Stimulated activated CD4-positive, alpha-beta T cell treated with anti-CD3 and anti-CD28 coated beads, Interleukin-1b, Interleukin-23, amount 100 ng/mL, for 1 hour (primary cell): Measurements from ENCODE around the gene GPHB5.
"Not testable (repeated sequence)": the region's sequence is repeated elsewhere in the genome, so short reads cannot be mapped to it uniquely, and the experiment has no call there.

Experiments used
- DNase-seq, 2 donors: peaks; one replicate each; pipeline ENCODE4 v3.0.0-alpha.2; 2020; ENCODE audit warnings: low read depth in 2 of 2

The GPHB5 gene, protein sequence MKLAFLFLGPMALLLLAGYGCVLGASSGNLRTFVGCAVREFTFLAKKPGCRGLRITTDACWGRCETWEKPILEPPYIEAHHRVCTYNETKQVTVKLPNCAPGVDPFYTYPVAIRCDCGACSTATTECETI

DNA sequence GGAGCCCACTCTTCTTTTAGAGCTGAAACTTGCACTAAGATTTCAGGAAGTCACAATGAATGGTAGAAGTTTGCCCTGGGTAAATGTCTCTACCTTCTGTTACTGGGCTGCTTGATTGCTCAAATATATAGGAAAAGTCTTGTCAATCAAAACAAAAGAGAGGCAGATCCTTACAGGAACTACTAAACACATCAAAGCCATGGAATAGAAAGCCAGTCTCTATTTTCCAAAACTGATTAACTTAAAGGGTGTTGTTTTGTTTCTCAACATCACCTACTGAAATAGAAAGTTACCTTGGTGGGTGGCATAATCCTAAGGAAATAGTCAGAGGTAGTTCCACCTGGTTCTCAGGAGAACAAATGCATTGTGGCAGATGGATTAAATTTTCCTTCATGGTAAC lies at the start of gene GPHB5:
Gene GPHB5, minus strand, starts transcription at position 101 of the 400 bp plus-strand sequence. CDS start 1,086 bp downstream, outside the sequence.
- no peak for DNase-seq

DNA sequence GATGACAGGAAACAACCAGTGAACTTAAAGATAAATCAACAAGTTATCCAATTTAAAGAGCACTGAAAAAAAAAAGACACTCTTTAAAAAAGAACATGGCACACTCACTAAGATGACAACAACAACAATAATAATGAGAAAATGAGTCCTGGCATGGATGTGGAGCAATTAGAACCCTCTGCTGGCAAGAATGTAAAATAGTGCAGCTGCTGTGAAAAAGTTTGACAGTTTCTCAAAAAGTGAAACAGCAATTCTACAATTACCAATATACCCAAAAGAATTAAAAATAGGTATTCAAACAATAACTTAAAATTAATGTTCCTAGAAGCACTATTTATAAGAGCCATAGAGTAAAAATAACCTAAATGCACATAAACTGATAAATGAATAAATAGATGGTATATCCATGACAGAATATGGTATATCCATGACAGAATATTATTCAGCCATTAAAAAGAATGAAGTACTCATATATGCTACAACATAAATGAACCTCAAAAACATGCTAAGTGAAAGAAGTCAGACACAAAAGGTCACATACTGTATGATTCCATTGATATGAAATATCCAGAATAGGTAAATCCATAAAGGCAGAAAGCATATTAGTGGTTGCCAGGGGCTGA lies 49.1 kb upstream of the GPHB5 start:
- no peak for DNase-seq

DNA sequence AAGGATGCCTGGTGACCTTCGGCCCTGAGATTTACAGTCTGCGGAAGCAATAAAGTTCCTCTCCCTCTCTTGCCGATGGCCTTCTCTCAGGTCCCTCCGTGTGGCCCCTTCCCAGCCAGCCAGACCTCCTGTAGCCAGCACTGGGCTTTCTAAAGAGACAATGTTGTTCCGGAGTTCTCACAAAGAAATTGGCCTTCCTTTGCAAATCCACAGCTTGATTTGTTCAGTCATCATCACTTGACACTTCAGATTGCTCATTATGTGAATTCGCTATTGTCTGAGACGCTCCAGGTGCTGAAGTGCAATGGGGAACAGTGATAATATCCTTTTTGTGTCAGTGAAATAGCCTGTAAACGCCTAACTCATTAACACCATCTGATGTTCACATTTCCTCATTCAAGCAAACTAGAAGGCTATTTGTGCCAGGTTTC lies 43.7 kb upstream of the GPHB5 start:
- no peak for DNase-seq

DNA sequence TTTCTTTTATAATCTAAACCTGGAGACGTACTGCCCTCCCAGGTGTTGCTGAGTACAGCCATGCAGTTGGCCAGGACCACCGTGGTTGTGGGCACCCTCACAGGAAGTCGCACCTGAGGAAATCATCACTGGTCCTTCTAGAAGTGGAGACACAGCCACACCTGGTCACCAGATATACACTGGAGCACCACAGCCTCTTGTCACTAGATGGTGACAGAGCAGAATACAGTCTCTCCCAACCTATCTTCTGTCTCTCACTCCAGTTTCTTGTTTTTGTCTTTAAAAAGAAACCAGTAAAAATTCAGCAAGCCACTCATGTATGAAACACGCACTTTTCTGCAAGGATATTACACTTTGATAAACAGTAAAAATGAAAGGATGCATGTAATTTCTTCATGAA lies 43.1 kb upstream of the GPHB5 start:
- no peak for DNase-seq

DNA sequence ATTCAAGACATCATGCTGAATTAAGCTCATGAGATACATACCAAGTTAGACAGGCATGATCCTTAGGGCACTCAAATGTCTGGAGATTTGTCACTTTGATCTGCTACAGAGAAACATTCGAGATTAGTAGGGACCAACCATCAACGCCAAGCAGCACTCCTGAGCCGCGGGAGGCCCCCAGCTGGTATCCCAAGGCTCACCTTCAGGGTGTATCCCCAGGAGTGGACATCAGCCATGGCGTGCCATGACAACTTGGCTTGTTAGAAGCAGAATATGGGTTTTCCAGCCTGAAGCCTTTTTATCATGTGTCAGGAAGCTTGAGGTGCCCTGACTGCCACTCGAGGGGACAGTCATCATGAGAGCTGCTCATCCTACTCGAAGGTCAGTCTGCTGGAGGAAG lies 39.1 kb upstream of the GPHB5 start:
- no peak for DNase-seq

DNA sequence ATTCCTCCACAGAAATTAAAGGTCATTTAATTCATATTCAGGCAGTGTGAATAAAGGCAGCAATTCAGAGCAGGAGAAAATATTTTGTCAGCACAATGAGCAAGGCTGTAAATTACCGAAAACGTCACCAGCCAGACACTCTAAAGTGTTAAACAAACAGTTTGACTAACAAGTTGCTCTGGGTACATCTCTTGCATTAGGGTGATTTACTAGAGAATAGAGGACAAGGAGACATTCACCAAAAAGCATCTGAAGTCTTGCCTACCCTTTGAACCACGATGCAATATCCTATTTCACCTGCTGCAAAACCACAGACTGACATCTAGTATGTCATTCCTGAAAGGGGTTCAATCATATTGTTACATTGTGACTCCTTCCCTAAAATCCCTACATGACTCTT lies 27.1 kb upstream of the GPHB5 start:
- DNase-seq = no peak

DNA sequence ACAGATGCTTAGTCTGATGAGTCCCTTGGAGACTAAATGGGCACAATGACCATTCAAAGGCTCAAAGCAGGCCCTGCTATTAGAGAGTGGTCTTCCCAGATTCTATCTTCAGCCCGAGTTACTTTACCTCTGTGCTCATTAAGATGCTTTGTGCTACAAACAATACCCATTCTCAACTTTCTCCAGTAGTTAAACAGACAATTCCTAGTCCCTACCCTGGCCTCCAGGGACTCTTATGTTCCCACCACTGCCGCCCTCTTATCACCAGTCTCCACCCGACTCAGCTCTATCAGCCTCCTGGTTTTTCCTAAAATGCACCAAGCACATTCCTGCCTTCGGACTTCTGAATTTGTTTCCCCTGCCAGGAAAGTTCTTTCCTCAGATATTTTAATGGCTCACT lies 25.6 kb upstream of the GPHB5 start:
- DNase-seq = no peak

DNA sequence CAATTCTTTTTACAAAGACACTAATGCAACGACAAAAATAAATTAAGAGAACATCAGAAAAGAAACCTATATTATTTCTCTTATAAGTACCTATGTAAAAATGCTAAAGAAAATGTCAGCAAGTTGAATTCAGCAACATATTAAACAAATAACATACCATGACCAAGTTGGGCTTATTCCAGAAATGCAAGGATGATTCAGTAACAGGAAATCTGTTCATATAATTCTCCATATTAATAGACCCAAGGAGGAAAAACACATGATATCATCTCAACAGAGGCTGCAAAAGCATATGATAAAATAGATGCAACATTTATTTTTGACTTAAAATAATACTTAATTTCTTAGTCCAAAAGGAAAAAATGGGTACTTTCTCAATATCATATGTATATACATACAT lies 25.1 kb upstream of the GPHB5 start:
- DNase-seq = no peak

DNA sequence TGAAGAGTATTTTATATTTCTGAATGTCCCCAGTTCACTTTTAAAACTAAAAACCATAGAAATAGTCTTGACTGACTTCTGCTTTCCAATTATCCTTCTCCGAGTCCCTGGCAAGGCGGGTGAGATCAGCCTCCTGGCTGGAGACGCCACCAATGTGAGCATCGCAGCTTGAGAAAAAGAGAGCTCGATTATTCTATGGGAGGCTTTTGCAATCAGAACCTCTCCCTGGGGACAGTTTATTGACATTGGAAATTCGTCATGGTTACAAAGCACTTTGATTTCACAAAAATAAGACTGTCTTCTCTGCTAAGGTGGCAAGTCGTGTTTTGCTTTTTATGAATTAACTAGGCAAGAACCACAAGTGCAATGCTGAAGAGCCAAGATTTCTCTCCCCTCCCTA lies 23.6 kb upstream of the GPHB5 start:
- DNase-seq = no peak

DNA sequence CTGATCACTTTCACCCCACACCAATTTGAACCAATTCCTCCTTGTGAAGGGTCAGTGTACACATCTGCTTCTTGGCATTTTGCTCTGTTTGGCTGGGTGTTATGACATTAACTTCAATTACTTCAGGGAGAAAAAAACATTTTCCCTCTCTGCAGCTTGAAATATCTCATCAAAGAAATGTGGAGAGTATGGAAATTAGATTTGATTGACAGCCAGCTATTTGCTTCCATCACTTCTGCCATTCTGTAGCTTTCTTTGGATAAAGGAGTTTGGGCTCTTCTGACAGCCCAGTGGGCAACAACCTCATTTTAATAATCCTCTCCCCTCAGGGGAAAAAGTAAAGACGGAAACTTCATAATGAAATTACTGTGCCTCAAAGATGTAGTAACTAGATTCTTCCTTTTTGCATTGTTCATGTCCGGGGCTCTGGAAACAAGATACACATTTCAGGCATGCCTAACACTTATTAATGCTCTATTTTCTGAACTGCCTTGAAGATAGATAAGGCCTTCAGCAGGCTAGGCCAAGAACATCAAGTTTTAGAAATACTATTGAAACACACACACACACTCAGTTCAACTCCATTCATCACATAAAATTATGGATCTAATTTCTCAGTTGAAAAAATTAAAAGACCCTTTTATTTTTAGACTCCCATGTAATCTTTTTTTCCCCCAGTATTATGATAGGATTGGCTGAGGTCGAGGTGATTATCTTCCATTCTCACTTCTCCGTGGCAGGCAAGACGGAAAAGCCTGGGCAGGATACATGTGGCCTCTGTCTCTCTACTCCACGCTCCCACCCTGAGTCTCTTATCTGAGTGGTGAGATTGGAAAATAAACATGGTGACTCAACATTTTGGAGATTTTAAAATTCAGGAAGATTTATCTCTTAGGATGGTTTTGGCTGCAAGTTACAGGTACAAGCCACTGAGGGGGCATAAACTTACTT lies 10.3 kb upstream of the GPHB5 start:
- DNase-seq = no peak

DNA sequence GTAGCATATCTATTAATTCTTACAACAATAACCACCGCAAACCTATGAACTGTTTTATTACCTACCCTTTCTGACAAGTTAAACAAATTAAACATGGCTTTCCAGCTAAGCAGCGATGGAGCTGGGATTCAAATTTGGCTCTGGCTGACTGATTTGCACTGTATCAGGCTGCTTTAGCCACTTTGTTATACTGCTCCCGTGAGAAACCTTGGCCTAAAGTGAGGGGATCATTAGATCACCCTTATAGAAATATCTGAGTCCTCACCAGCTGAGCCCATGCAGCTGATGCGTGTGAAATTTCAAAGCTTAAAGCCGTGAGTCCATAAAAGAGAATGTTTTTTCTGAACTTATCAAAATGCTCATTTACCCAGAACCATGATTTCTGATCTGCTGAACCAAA lies 8.1 kb upstream of the GPHB5 start:
- DNase-seq = no peak

DNA sequence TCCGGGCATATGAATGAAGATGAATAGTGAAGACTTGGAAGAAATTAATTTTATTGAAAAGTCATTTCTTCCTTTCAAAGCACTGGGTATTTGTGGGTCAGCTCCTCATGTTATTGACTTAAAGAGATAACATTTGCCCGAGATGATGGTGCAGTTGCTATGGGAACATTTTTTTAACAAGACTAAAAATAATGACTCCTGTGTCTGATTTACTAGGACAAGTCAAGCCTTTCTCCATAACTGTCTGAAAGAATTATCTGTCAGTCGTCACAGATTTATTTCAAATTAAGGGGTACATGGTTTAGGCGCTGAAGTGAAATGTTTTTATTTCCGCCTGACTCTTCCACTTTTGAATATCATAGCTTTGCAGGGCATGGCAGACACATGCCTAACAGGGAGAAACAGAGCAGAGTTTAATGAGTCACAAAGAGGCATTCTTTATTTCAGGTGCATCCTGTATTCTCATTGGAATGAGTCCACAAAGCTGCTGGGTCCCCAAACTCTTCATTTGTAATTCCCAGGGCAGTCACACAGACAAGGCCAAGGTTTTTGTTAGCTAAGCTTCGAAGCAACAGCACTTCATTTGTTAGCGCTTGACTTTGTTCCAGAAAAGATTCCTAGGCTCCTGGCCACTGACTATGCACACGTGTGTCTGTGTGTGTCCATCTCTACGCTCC lies 4.3 kb upstream of the GPHB5 start:
- DNase-seq = no peak

DNA sequence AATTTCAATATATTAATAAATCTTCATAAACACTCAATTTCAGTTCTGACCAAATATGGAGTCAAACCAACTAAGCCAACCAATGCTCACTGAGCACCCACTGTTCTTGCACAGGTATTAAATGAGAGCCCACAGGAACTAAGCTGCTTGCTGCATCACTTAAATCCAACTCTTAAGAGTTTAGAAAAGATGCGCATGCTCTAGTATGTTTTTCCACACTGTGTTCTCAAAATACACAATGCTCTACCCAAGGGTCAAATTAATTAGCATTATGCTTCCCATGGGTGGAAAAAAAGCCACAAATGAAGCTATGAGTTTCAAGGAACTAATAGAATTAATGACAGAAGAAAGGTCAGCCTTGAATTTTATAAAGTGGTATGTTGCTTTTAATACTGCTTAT lies 3.7 kb upstream of the GPHB5 start:
- no peak for DNase-seq

DNA sequence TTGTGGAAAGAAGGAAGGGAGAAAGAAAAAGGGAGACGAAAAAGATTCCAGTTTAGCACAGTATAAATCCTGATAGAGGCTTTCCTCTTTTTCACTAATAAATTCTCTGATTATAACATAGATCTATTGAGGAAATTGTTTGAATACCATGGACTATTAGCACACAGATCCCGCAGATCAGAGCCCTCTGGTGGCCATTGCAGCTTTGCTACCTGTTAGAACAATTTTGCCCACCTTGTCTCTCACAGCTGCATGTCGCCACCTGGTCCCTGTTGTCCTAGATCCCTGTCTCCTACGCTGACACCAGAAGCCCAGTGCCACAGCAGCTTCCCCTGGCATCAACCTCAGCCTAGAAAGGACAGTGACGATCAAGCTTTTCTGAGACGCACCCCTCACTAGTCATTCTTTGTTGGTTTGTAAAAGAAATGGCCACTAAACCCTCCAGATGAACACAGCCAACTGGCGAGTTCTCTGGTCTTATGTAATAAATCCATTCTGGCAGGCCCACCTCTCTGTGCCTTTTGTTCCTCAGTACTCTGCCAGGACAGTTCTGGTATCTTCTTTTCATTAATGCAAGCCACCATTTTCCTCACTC lies 9.9 kb downstream of the GPHB5 start:
- DNase-seq = no peak

DNA sequence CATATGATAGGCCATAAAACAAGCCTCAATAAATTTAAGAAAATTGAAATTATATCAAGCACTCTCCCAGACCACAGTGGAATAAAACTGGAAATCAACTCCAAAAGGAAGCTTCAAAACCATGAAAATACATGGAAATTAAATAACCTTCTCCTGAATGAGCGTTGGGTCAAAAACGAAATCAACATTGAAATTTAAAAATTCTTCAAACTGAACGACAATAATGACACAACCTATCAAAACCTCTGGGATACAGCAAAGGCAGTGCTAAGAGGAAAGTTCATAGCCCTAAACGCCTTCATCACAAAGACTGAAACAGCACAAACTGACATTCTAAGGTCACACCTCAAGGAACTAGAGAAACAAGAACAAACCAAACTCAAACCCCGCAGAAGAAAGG lies 14.3 kb downstream of the GPHB5 start:
- not testable (repeated sequence) for DNase-seq

DNA sequence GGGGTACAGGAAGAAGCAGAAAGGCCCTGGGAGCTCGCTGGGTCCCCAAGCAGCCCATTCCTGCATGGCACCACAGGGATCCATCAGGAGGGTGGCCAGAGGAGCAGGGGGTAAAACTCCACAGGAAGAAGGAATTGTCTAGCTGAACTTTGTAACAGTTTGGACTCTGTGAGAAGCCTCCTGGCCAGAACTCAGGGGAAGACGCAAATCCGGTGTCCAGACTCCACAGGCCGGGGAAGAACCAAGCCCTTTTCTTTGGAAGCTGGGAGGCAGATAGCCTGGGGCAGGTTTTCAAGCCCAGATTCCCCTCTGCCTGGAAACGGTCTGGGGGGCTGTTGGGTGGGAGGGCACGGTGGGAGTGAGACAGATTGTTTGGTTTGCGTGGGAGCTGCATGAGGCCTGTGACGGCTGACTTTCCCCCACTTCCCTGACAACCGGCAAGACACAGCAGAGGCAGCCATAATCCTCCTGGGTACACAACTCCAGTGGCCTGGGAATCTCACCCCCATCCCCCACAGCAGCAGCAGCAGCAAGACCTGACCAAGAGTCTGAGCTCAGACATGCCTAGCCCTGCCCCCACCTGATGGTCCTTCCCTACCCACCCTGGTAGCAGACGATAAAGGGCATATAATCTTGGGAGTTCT lies 16.7 kb downstream of the GPHB5 start:
- no peak for DNase-seq

DNA sequence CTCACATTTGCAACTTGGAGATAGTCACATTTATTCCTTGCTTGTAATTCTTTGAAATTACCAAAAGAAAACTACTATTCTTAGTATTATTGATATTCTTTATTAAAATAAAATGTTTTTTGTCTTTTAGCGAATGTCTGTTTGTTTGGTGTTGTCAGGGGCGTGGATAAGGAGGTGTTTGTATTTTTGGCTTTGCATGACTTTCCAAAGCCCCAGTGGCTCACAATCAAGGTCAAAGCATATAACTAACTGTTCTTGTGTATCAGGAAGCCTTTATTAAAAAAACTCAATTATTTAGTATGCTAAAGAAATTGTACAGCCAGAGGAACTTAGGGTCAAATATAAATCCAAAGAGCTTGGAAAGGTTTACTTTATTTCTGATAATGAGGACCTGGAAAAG lies 17.9 kb downstream of the GPHB5 start:
- no peak for DNase-seq

DNA sequence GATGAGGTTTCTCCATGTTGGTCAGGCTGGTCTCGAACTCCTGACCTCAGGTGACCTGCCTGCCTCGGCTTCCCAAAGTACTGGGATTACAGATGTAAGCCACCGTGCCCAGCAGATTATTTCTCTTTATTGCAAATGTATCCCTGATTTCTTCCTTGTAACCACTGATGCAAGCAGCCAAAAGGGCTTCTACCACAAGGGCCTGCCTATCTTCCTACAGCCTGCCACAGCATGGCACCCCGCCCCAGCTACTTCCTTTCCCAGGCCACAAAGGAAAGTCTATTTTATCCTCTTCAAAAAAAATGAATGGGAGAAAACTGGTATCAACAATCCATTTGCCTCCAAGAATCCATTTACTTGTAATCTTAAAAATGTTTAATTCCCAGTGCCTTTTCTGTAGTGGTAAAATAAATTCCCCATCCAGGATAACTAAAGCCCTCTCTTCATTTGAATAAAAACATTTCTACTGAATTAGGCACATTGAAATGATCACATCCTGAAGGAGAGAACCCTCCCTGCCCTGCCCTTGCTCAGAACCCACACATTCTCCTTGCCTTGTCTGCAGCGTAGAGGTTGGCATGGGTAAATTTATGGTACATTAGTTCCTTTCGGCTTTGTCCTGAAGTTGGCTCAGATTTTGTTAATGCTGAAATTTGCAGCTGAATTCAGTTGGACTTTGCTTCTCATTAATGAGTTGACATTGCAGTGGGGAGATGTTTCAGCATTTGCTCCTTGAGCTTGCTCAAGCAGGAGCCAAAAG lies 19.2 kb downstream of the GPHB5 start:
- DNase-seq = no peak

DNA sequence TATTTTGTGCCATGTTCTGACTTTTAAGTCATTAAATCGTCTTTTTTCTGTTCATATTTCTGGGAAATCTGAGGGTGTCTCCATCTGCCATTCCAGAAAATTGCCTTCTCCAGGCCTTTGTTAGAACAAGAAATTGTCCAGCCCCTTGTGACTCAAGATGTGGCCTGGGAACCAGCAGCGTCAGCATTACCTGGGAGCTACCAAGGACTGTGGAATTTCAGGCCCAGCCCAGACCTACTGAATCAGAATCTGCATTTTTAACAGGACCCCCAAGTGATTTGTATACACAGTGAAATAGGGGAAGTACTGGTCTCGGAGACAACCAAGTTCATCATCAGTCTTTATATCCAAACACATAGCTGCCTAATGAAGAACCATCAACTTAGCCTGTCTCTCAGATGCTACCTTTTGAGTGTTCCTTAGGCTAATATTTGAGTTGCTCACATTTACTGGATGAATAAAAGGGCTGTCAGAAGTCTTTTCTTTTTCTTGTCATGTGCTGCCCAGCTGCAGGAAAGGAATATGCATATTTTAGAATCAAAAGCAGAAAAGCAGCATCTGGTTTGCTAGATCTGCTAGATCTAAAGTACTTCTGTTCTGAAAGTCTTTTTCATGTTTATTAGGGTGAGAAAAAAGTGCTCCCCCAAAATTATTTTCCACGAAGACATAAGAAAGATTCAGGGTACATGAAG lies 21.2 kb downstream of the GPHB5 start:
- DNase-seq = no peak

DNA sequence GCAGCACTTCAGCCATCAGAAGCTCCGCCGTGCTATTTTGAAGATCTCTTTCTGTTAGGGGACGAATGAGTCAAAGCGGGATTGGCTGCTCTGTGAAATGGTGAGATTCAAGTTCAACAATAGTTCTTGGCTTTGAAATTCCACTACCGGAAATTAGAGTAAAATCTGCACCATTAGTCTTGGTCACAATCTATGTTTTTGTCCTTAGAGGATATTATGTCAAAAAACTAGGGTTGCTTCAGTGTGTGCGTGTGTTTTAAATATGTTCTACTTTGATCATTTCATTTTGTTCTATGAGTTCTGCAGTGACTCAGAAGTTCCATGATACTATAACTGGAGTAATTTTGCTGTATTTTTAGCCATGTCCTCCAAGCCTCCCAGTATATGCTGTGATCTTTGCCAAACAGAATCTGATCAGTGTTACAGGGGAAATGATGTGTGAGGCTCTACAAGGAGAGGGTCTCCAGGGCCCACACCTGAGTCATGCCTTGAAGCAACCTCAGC lies 22.6 kb downstream of the GPHB5 start:
- no peak for DNase-seq
